ENCODE results near the gene DET1.

Gene DET1

GRCh38 chr15:88509964-88510363, 36.5 kb downstream of the DET1 start:
- no peak overlapping the region for H3K9ac ChIP-seq
- H3K4me1 ChIP-seq: peaks cover 0 to 22% (median 0%) of the 10 kb centered on the region in 10 experiments; a peak in 3 of 20 replicates
- no peak overlapping the region for H3K4me2 ChIP-seq
- H3K9me3 ChIP-seq (replicated peaks in 1 of 11): no peaks in the 10 kb centered on the region
- H3K27me3 ChIP-seq: no peaks in the 10 kb centered on the region
- no peaks in the 10 kb centered on the region for H4K20me1 ChIP-seq
- peaks cover 51 to 88% (median 69%) of the 10 kb centered on the region in 11 experiments for H3K36me3 ChIP-seq
- H3K27ac ChIP-seq: no peak overlapping the region
- no peak overlapping the region for H3K4me3 ChIP-seq
- TF ChIP-seq Cebpa-rat (IDR thresholded peaks at IDR 0.05): no peak

GRCh38 chr15:88509321-88509720, 37.2 kb downstream of the DET1 start:
- no peak overlapping the region for H3K4me3 ChIP-seq
- no peak overlapping the region for H3K27ac ChIP-seq

GRCh38 chr15:88506628-88507027, 39.9 kb downstream of the DET1 start:
- Histone ChIP-seq H3K27me3 (no peaks in the 10 kb centered on the region), H3K4me2 (no peak overlapping the region), H4K20me1 (no peaks in the 10 kb centered on the region), H3K27ac (no peak overlapping the region), H3K4me3 (no peak overlapping the region), H3K36me3 (peaks cover 34 to 84% (median 61%) of the 10 kb centered on the region in 11 experiments), H3K9ac (no peak overlapping the region), H3K9me3 (replicated peaks in 1 of 11) (no peaks in the 10 kb centered on the region), H3K4me1 (peaks cover 0 to 22% (median 0%) of the 10 kb centered on the region in 10 experiments; a peak in 3 of 20 replicates)
- TF ChIP-seq Cebpa-rat (IDR thresholded peaks at IDR 0.05): no peak

More at GRCh38 chr15:88509321-88509720, 37.2 kb downstream of the DET1 start:
- TF ChIP-seq Cebpa-rat (IDR thresholded peaks at IDR 0.05): no peak
- H3K4me2 ChIP-seq: peak overlapping the region in 2 of 11 experiments; percentile 25 to 33; a peak in 2 of 22 replicates
- H4K20me1 ChIP-seq: no peaks in the 10 kb centered on the region
- H3K9ac ChIP-seq: no peak overlapping the region
- H3K36me3 ChIP-seq: peaks cover 51 to 88% (median 73%) of the 10 kb centered on the region in 11 experiments
- no peaks in the 10 kb centered on the region for H3K27me3 ChIP-seq
- peaks cover 0 to 22% (median 0%) of the 10 kb centered on the region in 10 experiments; a peak in 3 of 20 replicates for H3K4me1 ChIP-seq
- H3K9me3 ChIP-seq (replicated peaks in 1 of 11): no peaks in the 10 kb centered on the region

GRCh38 chr15:88505721-88506120, 40.8 kb downstream of the DET1 start:
- no peak overlapping the region for H3K27ac ChIP-seq
- H3K4me2 ChIP-seq: peak overlapping the region in 1 of 11 experiments; percentile 14; a peak in 1 of 22 replicates
- H3K4me3 ChIP-seq: no peak overlapping the region
- no peak overlapping the region for H3K9ac ChIP-seq
- H3K27me3 ChIP-seq: no peaks in the 10 kb centered on the region
- H3K36me3 ChIP-seq: peaks cover 26 to 75% (median 52%) of the 10 kb centered on the region in 11 experiments
- no peaks in the 10 kb centered on the region for H3K9me3 ChIP-seq (replicated peaks in 1 of 11)
- H4K20me1 ChIP-seq: no peaks in the 10 kb centered on the region
- H3K4me1 ChIP-seq: peaks cover 0 to 22% (median 0%) of the 10 kb centered on the region in 10 experiments; a peak in 3 of 20 replicates
- TF ChIP-seq Cebpa-rat (IDR thresholded peaks at IDR 0.05): no peak

GRCh38 chr15:88504445-88504844, 42.0 kb downstream of the DET1 start:
- Histone ChIP-seq H3K9me3 (replicated peaks in 1 of 11) (no peaks in the 10 kb centered on the region), H3K4me1 (peaks cover 0 to 22% (median 0%) of the 10 kb centered on the region in 10 experiments; a peak in 3 of 20 replicates)
- TF ChIP-seq Cebpa-rat (IDR thresholded peaks at IDR 0.05): no peak

GRCh38 chr15:88498996-88499395, 47.5 kb downstream of the DET1 start:
- Histone ChIP-seq H3K27me3 (no peaks in the 10 kb centered on the region), H3K9ac (no peak overlapping the region)

More at GRCh38 chr15:88504445-88504844, 42.0 kb downstream of the DET1 start:
- Histone ChIP-seq H3K27ac (no peak overlapping the region), H3K27me3 (no peaks in the 10 kb centered on the region), H3K4me3 (no peak overlapping the region), H3K9ac (no peak overlapping the region), H3K36me3 (peaks cover 15 to 62% (median 39%) of the 10 kb centered on the region in 11 experiments; a peak in 21 of 22 replicates), H3K4me2 (no peak overlapping the region), H4K20me1 (no peaks in the 10 kb centered on the region)

GRCh38 chr15:88497109-88497765, 49.2 kb downstream of the DET1 start:
- Histone ChIP-seq H4K20me1 (no peaks in the 10 kb centered on the region), H3K9me3 (replicated peaks in 1 of 11) (no peaks in the 10 kb centered on the region), H3K4me2 (no peak overlapping the region), H3K4me1 (no peaks in the 10 kb centered on the region), H3K9ac (no peak overlapping the region), H3K27me3 (no peaks in the 10 kb centered on the region), H3K36me3 (peaks cover 0 to 14% (median 0%) of the 10 kb centered on the region in 11 experiments; a peak in 5 of 22 replicates), H3K27ac (no peak overlapping the region), H3K4me3 (no peak overlapping the region)
- no peak for TF ChIP-seq Cebpa-rat (IDR thresholded peaks at IDR 0.05)

More at GRCh38 chr15:88498996-88499395, 47.5 kb downstream of the DET1 start:
- Histone ChIP-seq H3K36me3 (peaks cover 0 to 29% (median 7%) of the 10 kb centered on the region in 11 experiments; a peak in 13 of 22 replicates), H3K27ac (no peak overlapping the region), H3K9me3 (replicated peaks in 1 of 11) (no peaks in the 10 kb centered on the region), H4K20me1 (no peaks in the 10 kb centered on the region), H3K4me1 (no peaks in the 10 kb centered on the region), H3K4me3 (no peak overlapping the region), H3K4me2 (no peak overlapping the region)
- TF ChIP-seq Cebpa-rat (IDR thresholded peaks at IDR 0.05): no peak

GRCh38 chr15:88493844-88494243, 52.6 kb downstream of the DET1 start:
- no peak overlapping the region for H3K4me3 ChIP-seq
- no peaks in the 10 kb centered on the region for H3K9me3 ChIP-seq (replicated peaks in 1 of 11)
- no peaks in the 10 kb centered on the region for H3K27me3 ChIP-seq
- no peak overlapping the region for H3K4me2 ChIP-seq
- H3K27ac ChIP-seq: no peak overlapping the region
- peaks cover 7 to 13% (median 11%) of the 10 kb centered on the region in 10 experiments; a peak in 18 of 20 replicates for H3K4me1 ChIP-seq
- TF ChIP-seq Cebpa-rat (IDR thresholded peaks at IDR 0.05): no peak
- H3K36me3 ChIP-seq: peaks cover 0 to 13% (median 0%) of the 10 kb centered on the region in 11 experiments; a peak in 2 of 22 replicates
- H4K20me1 ChIP-seq: no peaks in the 10 kb centered on the region; a peak in 1 of 22 replicates
- H3K9ac ChIP-seq: no peak overlapping the region

GRCh38 chr15:88491158-88491557, 55.3 kb downstream of the DET1 start:
- Histone ChIP-seq H3K36me3 (peaks cover 0 to 3% (median 0%) of the 10 kb centered on the region in 11 experiments; a peak in 1 of 22 replicates), H4K20me1 (no peaks in the 10 kb centered on the region; a peak in 1 of 22 replicates), H3K4me1 (peaks cover 12 to 29% (median 23%) of the 10 kb centered on the region in 10 experiments), H3K27me3 (no peaks in the 10 kb centered on the region), H3K9ac (no peak overlapping the region), H3K4me2 (peak overlapping the region; percentile 6 to 63 (median 32); a peak in 17 of 22 replicates), H3K27ac (no peak overlapping the region), H3K4me3 (no peak overlapping the region), H3K9me3 (replicated peaks in 1 of 11) (no peaks in the 10 kb centered on the region)
- TF ChIP-seq Cebpa-rat (IDR thresholded peaks at IDR 0.05): no peak
